ENCODE measurements around the gene P2RY8.

GRCh38 chrX:1506916-1507315, 30.1 kb downstream of the P2RY8 start:
- TF ChIP-seq, protein P1, sequence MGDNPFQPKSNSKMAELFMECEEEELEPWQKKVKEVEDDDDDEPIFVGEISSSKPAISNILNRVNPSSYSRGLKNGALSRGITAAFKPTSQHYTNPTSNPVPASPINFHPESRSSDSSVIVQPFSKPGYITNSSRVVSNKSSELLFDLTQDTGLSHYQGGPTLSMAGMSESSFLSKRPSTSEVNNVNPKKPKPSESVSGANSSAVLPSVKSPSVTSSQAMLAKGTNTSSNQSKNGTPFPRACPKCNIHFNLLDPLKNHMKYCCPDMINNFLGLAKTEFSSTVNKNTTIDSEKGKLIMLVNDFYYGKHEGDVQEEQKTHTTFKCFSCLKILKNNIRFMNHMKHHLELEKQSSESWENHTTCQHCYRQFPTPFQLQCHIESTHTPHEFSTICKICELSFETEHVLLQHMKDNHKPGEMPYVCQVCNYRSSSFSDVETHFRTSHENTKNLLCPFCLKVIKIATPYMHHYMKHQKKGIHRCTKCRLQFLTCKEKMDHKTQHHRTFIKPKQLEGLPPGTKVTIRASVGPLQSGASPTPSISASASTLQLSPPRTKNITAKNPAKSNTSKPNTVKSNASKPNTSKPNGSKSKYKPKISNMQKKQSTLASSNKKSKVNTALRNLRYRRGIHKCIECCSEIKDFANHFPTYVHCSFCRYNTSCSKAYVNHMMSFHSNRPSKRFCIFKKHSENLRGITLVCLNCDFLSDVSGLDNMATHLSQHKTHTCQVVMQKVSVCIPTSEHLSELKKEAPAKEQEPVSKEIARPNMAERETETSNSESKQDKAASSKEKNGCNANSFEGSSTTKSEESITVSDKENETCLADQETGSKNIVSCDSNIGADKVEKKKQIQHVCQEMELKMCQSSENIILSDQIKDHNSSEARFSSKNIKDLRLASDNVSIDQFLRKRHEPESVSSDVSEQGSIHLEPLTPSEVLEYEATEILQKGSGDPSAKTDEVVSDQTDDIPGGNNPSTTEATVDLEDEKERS (tag by site-specific recombination; IDR thresholded peaks at IDR 0.05) = no peak
- TF ChIP-seq SP3 (tag by site-specific recombination; IDR thresholded peaks at IDR 0.05) (no peak), SP2 (tag by site-specific recombination; IDR thresholded peaks at IDR 0.05) (no peak), ZNF624 (tag by site-specific recombination; IDR thresholded peaks at IDR 0.05) (no peak), ZNF266 (tag by site-specific recombination; IDR thresholded peaks at IDR 0.05; ENCODE audit: low read depth) (no peak), CTCF (tag by site-specific recombination; IDR thresholded peaks at IDR 0.05) (no peak), SALL2 (tag by site-specific recombination; IDR thresholded peaks at IDR 0.05; ENCODE audit: borderline replicate concordance) (no peak)

Data from HEK293 (cell line).